IMR-90 (cell line): ENCODE data around the gene NCOA7. TPM values are rescaled to one million over a fixed set of nuclear protein-coding genes. Genes with fewer than 3 reads are reported as not detected.

Experiments
- ATAC-seq: fragments of 200-7000 bp; cut with Tn5 transposase; 2 replicates; pipeline ENCODE4 v1.9.1; 2020; ENCODE audit warnings: low read depth, mild to moderate bottlenecking, moderate library complexity
- BruUV-seq: library from RNA; stranded (reverse); fragments of 400-500 nt; replicated peaks from 2 replicates; lab custom pipeline; 2021; lab: Mats Ljungman, UMichigan
- CTCF ChIA-PET: fragments of 300-600 bp; formaldehyde crosslinking; extraction: SDS; loops from one replicate; lab custom pipeline; 2021; ENCODE audit warnings: antibody characterized with exemption; lab: Yijun Ruan, JAX
- POLR2A ChIA-PET: fragments of 300-600 bp; sonication (Branson Sonifier 250); formaldehyde crosslinking; loops from one replicate; lab custom pipeline; 2022; ENCODE audit warnings: antibody characterized with exemption; ENCODE audit not compliant: unreplicated experiment; lab: Charles Lee
- DNase-seq: peaks from one replicate; pipeline ENCODE4 v3.0.0; 2013
- H2AFZ ChIP-seq: replicated peaks from 2 replicates; pipeline ENCODE3; 2013; ENCODE audit warnings: low read length, mild to moderate bottlenecking; ENCODE audit not compliant: poor library complexity
- H2AK5ac ChIP-seq: 2 replicates; pipeline ENCODE4 v1.6.1; 2013; ENCODE audit warnings: low read depth, low read length, inconsistent platforms
- H2AK9ac ChIP-seq: replicated peaks from 2 replicates; pipeline ENCODE3; 2013; ENCODE audit warnings: mild to moderate bottlenecking, low read depth, low read length, moderate library complexity; ENCODE audit not compliant: poor library complexity
- H2BK120ac ChIP-seq: 2 replicates; pipeline ENCODE4 v1.6.1; 2013; ENCODE audit warnings: low read depth, low read length, inconsistent platforms
- H2BK15ac ChIP-seq: 3 replicates; pipeline ENCODE4 v1.6.1; 2013; ENCODE audit warnings: low read depth, low read length, inconsistent platforms
- H2BK20ac ChIP-seq: 2 replicates; pipeline ENCODE4 v1.6.1; 2013; ENCODE audit warnings: low read depth, mild to moderate bottlenecking, inconsistent platforms, low read length, moderate library complexity
- H2BK5ac ChIP-seq: 2 replicates; pipeline ENCODE4 v1.6.1; 2013; ENCODE audit warnings: mild to moderate bottlenecking, low read depth, low read length, inconsistent platforms; ENCODE audit not compliant: poor library complexity, severe bottlenecking
- H3K14ac ChIP-seq: replicated peaks from 2 replicates; pipeline ENCODE4 v1.6.1; 2013; ENCODE audit warnings: low read depth, low read length, inconsistent platforms
- H3K18ac ChIP-seq: 2 replicates; pipeline ENCODE4 v1.6.1; 2013; ENCODE audit warnings: low read depth, low read length, control low read depth
- H3K23ac ChIP-seq: 2 replicates; pipeline ENCODE4 v1.6.1; 2013; ENCODE audit warnings: low read depth, low read length, inconsistent platforms
- H3K27ac ChIP-seq: 2 replicates; pipeline ENCODE4 v1.5.1; 2013; ENCODE audit warnings: mild to moderate bottlenecking, control low read depth, low read length; ENCODE audit not compliant: insufficient read depth
- H3K27me3 ChIP-seq: 2 replicates; pipeline ENCODE4 v1.6.1; 2013; ENCODE audit warnings: low read length; ENCODE audit not compliant: control insufficient read depth, insufficient read depth
- H3K36me3 ChIP-seq: 2 replicates; pipeline ENCODE4 v1.6.1; 2013; ENCODE audit warnings: low read length, mixed read lengths; ENCODE audit not compliant: control insufficient read depth, insufficient read depth
- H3K4ac ChIP-seq: 2 replicates; pipeline ENCODE4 v1.6.1; 2013; ENCODE audit warnings: low read depth, low read length, inconsistent platforms
- H3K4me1 ChIP-seq: 2 replicates; pipeline ENCODE4 v1.6.1; 2013; ENCODE audit warnings: low read length, mixed read lengths; ENCODE audit not compliant: control insufficient read depth, insufficient read depth
- H3K4me2 ChIP-seq: 2 replicates; pipeline ENCODE4 v1.6.1; 2013; ENCODE audit warnings: low read depth, mild to moderate bottlenecking, control low read depth, low read length, moderate library complexity
- H3K4me3 ChIP-seq: 2 replicates; pipeline ENCODE4 v1.5.1; 2013; ENCODE audit warnings: low read depth, mild to moderate bottlenecking, control low read depth, low read length, moderate library complexity; ENCODE audit not compliant: insufficient read depth
- H3K56ac ChIP-seq: 2 replicates; pipeline ENCODE4 v1.6.1; 2013; ENCODE audit warnings: low read length, inconsistent platforms; ENCODE audit not compliant: insufficient read depth; ENCODE audit errors: extremely low read depth
- H3K79me1 ChIP-seq, 2 experiments: 2 replicates each; pipeline ENCODE4 v1.6.1; 2013; ENCODE audit warnings: low read length in 2 of 2, inconsistent platforms in 1 of 2, low read depth in 1 of 2
- H3K9ac ChIP-seq: 2 replicates; pipeline ENCODE4 v1.6.1; 2013; ENCODE audit warnings: low read depth, low read length, control low read depth
- H3K9me1 ChIP-seq: 2 replicates; pipeline ENCODE4 v1.6.1; 2013; ENCODE audit warnings: low read length, inconsistent platforms; ENCODE audit not compliant: insufficient read depth
- H3K9me3 ChIP-seq: 2 replicates; pipeline ENCODE4 v1.6.1; 2013; ENCODE audit warnings: low read length; ENCODE audit not compliant: control insufficient read depth, insufficient read depth
- H4K20me1 ChIP-seq: 2 replicates; pipeline ENCODE4 v1.6.1; 2013; ENCODE audit warnings: low read length, inconsistent platforms; ENCODE audit not compliant: insufficient read depth
- H4K5ac ChIP-seq: 2 replicates; pipeline ENCODE4 v1.6.1; 2013; ENCODE audit warnings: mild to moderate bottlenecking, low read depth, low read length, control low read depth
- H4K8ac ChIP-seq, 2 experiments: 2 replicates each; pipeline ENCODE4 v1.6.1; 2013; ENCODE audit warnings: low read depth in 2 of 2, low read length in 2 of 2, control low read depth in 1 of 2, inconsistent platforms in 1 of 2
- H4K91ac ChIP-seq: 2 replicates; pipeline ENCODE4 v1.6.1; 2013; ENCODE audit warnings: low read depth, low read length, inconsistent platforms; ENCODE audit not compliant: insufficient read depth
- BHLHE40 ChIP-seq: fragments of 150-350 bp; IDR thresholded peaks from 2 replicates; pipeline ENCODE4 v1.6.1; 2016; ENCODE audit warnings: mild to moderate bottlenecking, low read depth, low read length
- CEBPB ChIP-seq: IDR thresholded peaks from 2 replicates; pipeline ENCODE4 v1.6.1; 2012; ENCODE audit warnings: low read depth, low read length, improper control_type of control experiment
- CHD1 ChIP-seq: IDR thresholded peaks from 2 replicates; pipeline ENCODE4 v1.6.1; 2012; ENCODE audit warnings: low read depth, low read length, improper control_type of control experiment
- CTCF ChIP-seq: conservative IDR thresholded peaks from 2 replicates; pipeline ENCODE4 v1.5.1; 2012; ENCODE audit warnings: mild to moderate bottlenecking, low read depth, low read length, improper control_type of control experiment
- ELK1 ChIP-seq: fragments of 150-350 bp; IDR thresholded peaks from 2 replicates; pipeline ENCODE4 v1.6.1; 2016; ENCODE audit warnings: low read depth, mild to moderate bottlenecking, low read length, moderate library complexity, borderline replicate concordance
- FOS ChIP-seq: fragments of 150-350 bp; IDR thresholded peaks from 2 replicates; pipeline ENCODE4 v1.6.1; 2016; ENCODE audit warnings: low read depth, low read length
- MAZ ChIP-seq: IDR thresholded peaks from 2 replicates; pipeline ENCODE4 v1.6.1; 2012; ENCODE audit warnings: low read depth, mild to moderate bottlenecking, low read length, improper control_type of control experiment, moderate library complexity, borderline replicate concordance
- MXI1 ChIP-seq: IDR thresholded peaks from 2 replicates; pipeline ENCODE4 v1.6.1; 2012; ENCODE audit warnings: low read depth, mild to moderate bottlenecking, low read length, moderate library complexity, borderline replicate concordance
- NFE2L2 ChIP-seq: fragments of 150-350 bp; IDR thresholded peaks from 2 replicates; pipeline ENCODE4 v1.6.1; 2016; ENCODE audit warnings: low read depth, mild to moderate bottlenecking, low read length
- POLR2A ChIP-seq: IDR thresholded peaks from 2 replicates; pipeline ENCODE4 v1.6.1; 2012; ENCODE audit warnings: mild to moderate bottlenecking, low read depth, low read length
- RCOR1 ChIP-seq: IDR thresholded peaks from 2 replicates; pipeline ENCODE4 v1.6.1; 2012; ENCODE audit warnings: mild to moderate bottlenecking, low read length, improper control_type of control experiment; ENCODE audit not compliant: insufficient replicate concordance
- SMC3 ChIP-seq: fragments of 150-350 bp; IDR thresholded peaks from 2 replicates; pipeline ENCODE4 v1.6.1; 2016; ENCODE audit warnings: low read depth, mild to moderate bottlenecking, antibody characterized with exemption, low read length, moderate library complexity
- WGBS, 2 experiments: methylation state at CpG; one replicate each; pipeline versions ENCODE4 v1.1.5 to v1.1.7; 2013; ENCODE audit warnings: missing lambda C conversion rate in 2 of 2; ENCODE audit not compliant: insufficient read length in 1 of 2; ENCODE audit errors: extremely low coverage in 2 of 2; 5-methylcytosine and 5-hydroxymethylcytosine counted together
- dilution Hi-C: fragments of 300-500 bp; cut with HindIII; formaldehyde crosslinking; loops from one replicate; pipeline ENCODE4 v1.14.3; 2018; ENCODE audit warnings: low sequenced_read_pairs; ENCODE audit not compliant: unreplicated experiment
- in situ Hi-C: fragments of 300-500 bp; cut with MboI; formaldehyde crosslinking; loops from 3 replicates; pipeline ENCODE4 v1.14.3; 2019; ENCODE audit warnings: low sequenced_read_pairs, inconsistent platforms, mixed read lengths
- intact Hi-C: fragments of 100-400 bp; cut with micrococcal nuclease; formaldehyde crosslinking; loops from 2 replicates; pipeline ENCODE4 v1.10.0; 2022
- polyA plus RNA-seq, 3 experiments: library from polyadenylated mRNA; depleted of rRNA; stranded (reverse); fragments of >200 nt; gene quantifications; 2 replicates each; pipeline ENCODE4 v1.2.3, GENCODE V29; 2012; ENCODE audit warnings: low replicate concordance in 1 of 3
- total RNA-seq: library from RNA; depleted of rRNA; stranded (reverse); fragments of >200 nt; gene quantifications from 2 replicates; pipeline ENCODE4 v1.2.3, GENCODE V29; 2012
- TF ChIP-seq, protein P1 (sequence below): fragments of 150-350 bp; IDR thresholded peaks from 2 replicates; pipeline ENCODE4 v1.6.1; 2017; ENCODE audit warnings: mild to moderate bottlenecking, antibody characterized with exemption, low read length, low read depth

The NCOA7 gene
- total and polyA plus RNA-seq, 2 of the 4 experiments (the other 2 are of a cell fraction) = 12.6 to 12.9 TPM

GRCh38 chr6:125779924-125780539 is 10.7 kb upstream of the NCOA7 start:
- Histone ChIP-seq H3K27me3 (peaks cover 5% of the 10 kb centered on the region; the same call in 1 of the 2 replicates), H3K9ac (peak overlapping the region; percentile 71; the same call in 1 of the 2 replicates), H3K9me3 (no peaks in the 10 kb centered on the region), H3K36me3 (no peaks in the 10 kb centered on the region), H4K5ac (no peak overlapping the region), H3K4me1 (no peaks in the 10 kb centered on the region), H3K27ac (no peak overlapping the region), H4K91ac (no peak overlapping the region), H2BK15ac (peak overlapping the region; percentile 74; the same call in 1 of the 3 replicates), H2AK9ac (no peak overlapping the region), H2AFZ (no peak overlapping the region), H4K8ac (peak overlapping the region; percentile 11 to 87), H3K4me3 (peak overlapping the region; percentile 59), H3K79me1 (peaks cover 4% of the 10 kb centered on the region in 2 experiments; a peak in 1 of 4 replicates), H3K18ac (peak overlapping the region; percentile 73; the same call in 1 of the 2 replicates), H2AK5ac (no peak overlapping the region), H3K14ac (peak overlapping the region; percentile 98), H2BK20ac (no peak overlapping the region), H3K23ac (peak overlapping the region; percentile 97; the same call in 1 of the 2 replicates), H2BK120ac (peak overlapping the region; percentile 94; the same call in 1 of the 2 replicates), H3K4me2 (peak overlapping the region; percentile 94; the same call in 1 of the 2 replicates), H3K4ac (peak overlapping the region; percentile 94; the same call in 1 of the 2 replicates), H3K56ac (peak overlapping the region; percentile 80), H2BK5ac (peak overlapping the region; percentile 93), H3K9me1 (no peaks in the 10 kb centered on the region), H4K20me1 (no peaks in the 10 kb centered on the region)
- DNase-seq (peak; percentile 92), ATAC-seq (peak; percentile 89)
- ChIA-PET POLR2A (no interaction called here), CTCF (interaction anchor here (0.6 to 2.1 kb wide), 4 partner anchors 10 to 892 kb away, joined by 3 to 18 read pairs (median 5); partner anchors contain the start of gene NCOA7)
- dilution Hi-C loops = no loop called here
- TF ChIP-seq MXI1 = no peak
- TF ChIP-seq CHD1 = no peak; the same call in 1 of the 2 replicates
- TF ChIP-seq, protein P1, sequence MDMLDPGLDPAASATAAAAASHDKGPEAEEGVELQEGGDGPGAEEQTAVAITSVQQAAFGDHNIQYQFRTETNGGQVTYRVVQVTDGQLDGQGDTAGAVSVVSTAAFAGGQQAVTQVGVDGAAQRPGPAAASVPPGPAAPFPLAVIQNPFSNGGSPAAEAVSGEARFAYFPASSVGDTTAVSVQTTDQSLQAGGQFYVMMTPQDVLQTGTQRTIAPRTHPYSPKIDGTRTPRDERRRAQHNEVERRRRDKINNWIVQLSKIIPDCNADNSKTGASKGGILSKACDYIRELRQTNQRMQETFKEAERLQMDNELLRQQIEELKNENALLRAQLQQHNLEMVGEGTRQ = no peak
- TF ChIP-seq POLR2A = peak; percentile 58; the same call in 1 of the 2 replicates
- TF ChIP-seq CEBPB = peak; percentile 74
- TF ChIP-seq FOS = peak; percentile 89
- no peak for TF ChIP-seq ELK1
- TF ChIP-seq MAZ = no peak
- peak; percentile 28; the same call in 1 of the 2 replicates for TF ChIP-seq CTCF
- TF ChIP-seq RCOR1 = no peak
- no peak for TF ChIP-seq BHLHE40
- TF ChIP-seq SMC3 = peak; percentile 2; the same call in 1 of the 2 replicates
- TF ChIP-seq NFE2L2 = no peak
- intact Hi-C loops = loop anchor here (2.0 kb wide), 1 partner anchor 195 kb away; no protein-coding TSS in a partner anchor
- in situ Hi-C loops = no loop called here
- WGBS, 2 experiments = no CpG with 5 or more reads among the region's 17 CpGs
- no TSS peak for BruUV-seq
